ENCODE measurements around the gene KCNQ2. TPM values are rescaled to one million over a fixed set of nuclear protein-coding genes. Genes with fewer than 3 reads are reported as not detected.

Gene KCNQ2
- total and polyA plus RNA-seq, 3 donors from 2014 or later, result 36.2 to 60.9 (median 49.2) TPM

- Histone ChIP-seq H3K36me3 (ENCODE audit: low read depth, missing control alignments) (no peaks in the 10 kb centered on the region), H3K4me1 (no peaks in the 10 kb centered on the region), H3K27me3 (no peaks in the 10 kb centered on the region), H3K9me3 (no peaks in the 10 kb centered on the region), H3K4me3 (no peak overlapping the region), H3K27ac (no peak overlapping the region)
- intact Hi-C loops (cut with DNase I; ENCODE audit: low total_unique reads), result no loop called here
- no peak for TF ChIP-seq CTCF (IDR thresholded peaks at IDR 0.05)
- no peak for TF ChIP-seq POLR2A (IDR thresholded peaks at IDR 0.05)
- no peak for DNase-seq
- 78 to 83% methylated on average over 22 to 29 of the region's 29 CpGs for WGBS, 2 donors
These were observed 70.9 kb downstream of the KCNQ2 start for GRCh38 chr20:63401384-63402110.

GRCh38 chr20:63400486-63401210 is 71.8 kb downstream of the KCNQ2 start:
- H3K9me3 ChIP-seq, result no peaks in the 10 kb centered on the region
- no peak overlapping the region for H3K27ac ChIP-seq
- intact Hi-C loops (cut with DNase I; ENCODE audit: low total_unique reads), result no loop called here
- 82 to 87% methylated on average over 26 to 44 of the region's 44 CpGs for WGBS, 2 donors
- H3K36me3 ChIP-seq (ENCODE audit: low read depth, missing control alignments), result no peaks in the 10 kb centered on the region
- H3K4me1 ChIP-seq, result no peaks in the 10 kb centered on the region
- H3K27me3 ChIP-seq, result no peaks in the 10 kb centered on the region
- TF ChIP-seq CTCF (IDR thresholded peaks at IDR 0.05), result no peak
- no peak for TF ChIP-seq POLR2A (IDR thresholded peaks at IDR 0.05)
- no peak for DNase-seq
- no peak overlapping the region for H3K4me3 ChIP-seq

GRCh38 chr20:63399596-63400375 is 72.7 kb downstream of the KCNQ2 start:
- intact Hi-C loops (cut with DNase I; ENCODE audit: low total_unique reads), result no loop called here
- H3K4me1 ChIP-seq, result no peaks in the 10 kb centered on the region
- H3K4me3 ChIP-seq, result no peak overlapping the region
- H3K9me3 ChIP-seq, result no peaks in the 10 kb centered on the region
- H3K27ac ChIP-seq, result no peak overlapping the region
- WGBS, 2 donors, result 89 to 93% methylated on average over 35 to 39 of the region's 41 CpGs
- H3K36me3 ChIP-seq (ENCODE audit: low read depth, missing control alignments), result no peaks in the 10 kb centered on the region
- no peaks in the 10 kb centered on the region for H3K27me3 ChIP-seq
- no peak for TF ChIP-seq POLR2A (IDR thresholded peaks at IDR 0.05)
- no peak for TF ChIP-seq CTCF (IDR thresholded peaks at IDR 0.05)
- no peak for DNase-seq

GRCh38 chr20:63398744-63399514 is 73.5 kb downstream of the KCNQ2 start:
- Histone ChIP-seq H3K9me3 (no peaks in the 10 kb centered on the region), H3K27ac (no peak overlapping the region), H3K4me1 (no peaks in the 10 kb centered on the region), H3K36me3 (ENCODE audit: low read depth, missing control alignments) (no peaks in the 10 kb centered on the region), H3K4me3 (no peak overlapping the region), H3K27me3 (no peaks in the 10 kb centered on the region)
- 88 to 89% methylated on average over 15 to 25 of the region's 27 CpGs for WGBS, 2 donors
- intact Hi-C loops (cut with DNase I; ENCODE audit: low total_unique reads), result no loop called here
- no peak for TF ChIP-seq CTCF (IDR thresholded peaks at IDR 0.05)
- TF ChIP-seq POLR2A (IDR thresholded peaks at IDR 0.05), result no peak
- DNase-seq, result no peak

All from testis (tissue), 3 donors.